GM23248 (cell line): ENCODE data around the gene JCAD.

Experiments
- EZH2 ChIP-seq: fragments of 200-600 bp; sonication (generic); IDR thresholded peaks from 2 replicates; pipeline ENCODE4 v1.6.1; 2018; ENCODE audit warnings: antibody characterized with exemption, mild to moderate bottlenecking; ENCODE audit not compliant: insufficient read depth, poor library complexity, severe bottlenecking
- EZH2phosphoT487 ChIP-seq: fragments of 200-600 bp; sonication (generic); IDR thresholded peaks from 2 replicates; pipeline ENCODE4 v1.6.1; 2018; ENCODE audit warnings: antibody characterized with exemption, moderate library complexity, mild to moderate bottlenecking, low read depth; ENCODE audit not compliant: insufficient read depth

DNA sequence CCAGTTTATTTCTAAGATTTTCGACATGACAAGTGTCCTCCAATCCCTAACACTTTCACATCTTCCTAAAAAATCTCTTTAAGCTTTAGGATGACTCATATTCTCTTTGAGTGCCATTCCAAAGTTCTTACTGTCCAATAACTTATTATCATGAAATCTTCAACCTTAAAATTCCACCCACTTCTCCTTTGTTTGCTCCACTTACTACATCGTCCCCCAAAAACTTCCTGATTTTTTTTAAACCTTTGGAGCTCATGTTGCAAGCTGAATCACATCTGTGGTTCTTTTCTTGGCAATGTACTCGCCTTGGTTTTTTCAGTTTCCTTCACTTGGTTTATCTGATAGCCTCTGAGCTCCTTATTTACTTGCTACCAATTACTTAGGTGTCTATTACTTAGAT is 39.2 kb upstream of the JCAD start:
- TF ChIP-seq EZH2, result no peak
- no peak for TF ChIP-seq EZH2phosphoT487
